Measurements from ENCODE around the gene ATXN2.

ATXN2 gene

GRCh38 chr12:111439657-111440151 lies 159.4 kb downstream of the ATXN2 start:
- DNase-seq (ENCODE audit: low read depth in 2 of 2), result no peak

GRCh38 chr12:111438481-111438880 lies 160.6 kb downstream of the ATXN2 start:
- DNase-seq (ENCODE audit: low read depth in 2 of 2), result no peak

- no peak for DNase-seq (ENCODE audit: low read depth in 2 of 2)
Measured at GRCh38 chr12:111437816-111438454, 161.2 kb downstream of the ATXN2 start.

DNA sequence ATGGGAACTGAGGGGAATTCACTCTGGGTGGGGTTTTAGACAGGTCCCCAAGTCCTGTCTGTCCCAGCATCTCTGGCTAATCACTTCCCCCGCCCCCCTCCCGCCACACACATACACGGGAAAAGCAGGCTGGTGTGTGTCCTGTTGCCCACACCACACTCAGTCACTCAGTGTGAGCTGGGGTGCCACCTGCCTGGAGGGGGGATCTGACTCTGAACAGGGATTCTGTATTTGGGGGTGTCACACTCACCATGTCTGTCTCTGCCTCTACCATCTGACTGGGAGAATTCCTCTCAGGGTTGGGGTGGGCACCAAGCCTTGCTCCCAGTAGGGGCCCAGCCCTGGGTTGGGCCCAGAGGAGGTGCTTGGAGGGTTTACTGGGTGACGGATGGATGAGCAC lies 162.3 kb downstream of the ATXN2 start:
- no peak for DNase-seq (ENCODE audit: low read depth in 2 of 2)

DNA sequence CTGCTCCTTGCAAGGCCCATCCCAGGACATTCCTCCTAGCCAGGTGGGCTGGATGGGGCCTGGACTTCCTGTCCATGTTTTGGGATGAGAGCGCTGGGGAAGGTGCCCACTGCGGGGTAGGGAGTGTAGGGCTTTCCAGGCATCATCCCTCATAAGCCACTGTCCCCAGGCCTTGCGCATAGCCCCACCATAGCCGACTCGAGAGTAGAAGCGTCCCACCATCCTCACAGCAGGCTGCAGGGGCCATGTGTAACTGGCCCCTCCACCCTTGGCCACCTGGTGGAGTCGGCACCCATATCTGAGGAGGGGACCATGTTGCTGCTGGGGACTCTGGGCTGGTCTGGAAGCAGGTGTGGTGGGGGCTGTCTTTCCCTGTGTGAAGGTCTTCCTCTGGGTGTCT lies 162.8 kb downstream of the ATXN2 start:
- no peak for DNase-seq (ENCODE audit: low read depth in 2 of 2)

DNA sequence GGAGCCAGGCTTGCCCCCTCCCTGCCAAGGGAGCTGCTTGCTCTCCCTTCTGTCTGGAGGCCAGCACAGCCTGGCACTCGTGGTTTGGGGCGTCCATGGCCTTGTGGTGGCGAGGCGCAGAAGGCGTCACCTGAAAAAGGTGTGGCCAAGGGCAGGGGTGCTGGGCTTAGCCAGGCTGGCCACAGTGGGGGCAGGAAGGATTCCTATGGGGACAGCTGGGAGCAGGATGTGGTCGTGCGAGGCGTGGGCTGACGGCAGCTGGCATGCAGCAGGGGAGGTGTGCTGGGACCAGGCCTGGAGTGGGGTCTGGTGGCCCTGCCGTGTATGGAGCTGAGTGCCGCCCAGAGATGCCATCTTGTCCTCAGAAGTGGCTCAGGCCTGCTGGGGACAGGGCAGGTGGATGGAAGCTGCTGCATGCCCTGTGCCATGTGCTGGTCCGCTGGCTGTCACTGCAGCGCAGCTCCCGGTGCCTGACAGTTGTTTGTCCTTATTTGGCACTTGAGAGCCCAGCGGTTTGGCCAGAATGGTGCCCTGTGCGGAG lies 163.4 kb downstream of the ATXN2 start:
- no peak for DNase-seq (ENCODE audit: low read depth in 2 of 2)

- DNase-seq (ENCODE audit: low read depth in 2 of 2), result peak; percentile 64 to 70
Measured at GRCh38 chr12:111434680-111435338, 164.3 kb downstream of the ATXN2 start.

DNA sequence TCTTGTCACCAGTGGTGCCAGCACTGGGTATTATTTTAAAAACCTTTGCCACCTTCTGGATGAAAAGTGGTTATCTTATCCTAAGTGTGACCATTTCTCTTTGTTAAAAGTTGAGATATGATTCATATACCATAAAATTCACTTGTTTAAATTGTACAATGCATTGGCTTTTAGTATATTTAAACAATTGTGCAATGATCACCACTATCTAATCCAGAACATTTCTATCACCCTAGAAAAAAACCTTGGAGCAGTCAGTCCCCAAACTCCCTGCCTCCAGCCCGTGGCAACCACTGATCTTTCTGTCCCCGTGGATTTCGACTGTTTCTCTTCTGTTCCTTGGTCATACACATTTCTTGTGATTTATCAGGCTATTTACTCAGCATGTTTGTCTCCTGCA lies 165.1 kb downstream of the ATXN2 start:
- DNase-seq (ENCODE audit: low read depth in 2 of 2), result no peak

- no peak for DNase-seq (ENCODE audit: low read depth in 2 of 2)
Measured at GRCh38 chr12:111431772-111432171, 167.3 kb downstream of the ATXN2 start.

DNA sequence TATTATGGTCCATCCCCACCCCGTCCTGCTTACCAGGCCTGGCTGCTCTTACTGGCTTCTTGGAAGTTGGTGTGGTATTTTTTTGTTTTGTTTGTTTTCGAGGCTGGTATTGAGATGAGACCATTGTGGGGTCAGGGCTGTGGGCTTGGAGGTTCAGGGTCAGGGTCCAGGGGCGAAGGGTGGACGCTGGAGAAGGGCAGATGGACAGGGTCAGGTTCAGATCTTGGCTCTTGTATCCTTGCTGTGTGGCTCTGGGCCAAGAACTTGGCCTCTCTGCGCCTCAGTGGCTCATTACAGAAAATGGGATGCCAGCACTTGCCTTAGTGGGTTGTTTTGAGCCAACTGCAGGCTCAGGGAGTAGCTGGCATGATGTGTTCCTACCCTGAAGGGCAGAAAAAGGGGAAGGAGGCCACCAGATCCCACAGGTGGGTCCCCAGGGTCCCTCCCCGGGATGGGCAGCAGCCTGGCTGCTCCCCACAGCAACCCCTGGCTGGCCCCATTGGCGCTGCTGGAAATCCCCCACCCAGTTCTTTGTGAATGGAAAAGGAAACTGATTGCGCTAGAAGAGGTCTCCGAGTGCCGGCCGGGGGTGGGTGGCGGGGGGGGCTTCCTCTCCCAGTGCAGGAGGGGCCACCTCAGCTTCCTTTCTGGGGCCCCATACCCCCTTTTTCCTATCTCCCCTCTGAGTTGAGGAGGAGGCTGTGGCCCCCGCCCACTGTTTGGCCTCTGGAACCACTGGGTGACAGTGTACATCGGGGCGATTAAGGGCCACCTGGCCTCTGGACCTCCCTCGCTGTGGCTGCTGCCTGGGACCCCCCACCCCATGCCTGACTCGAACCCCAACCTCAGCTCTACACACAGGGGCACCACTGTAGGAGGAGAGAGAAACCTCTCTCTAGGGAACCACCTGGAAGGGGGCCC lies 168.4 kb downstream of the ATXN2 start:
- peak in 1 of 2 donors; percentile 59 for DNase-seq (ENCODE audit: low read depth in 2 of 2)

GRCh38 chr12:111429828-111430432 lies 169.2 kb downstream of the ATXN2 start:
- DNase-seq (ENCODE audit: low read depth in 2 of 2), result peak in 1 of 2 donors; percentile 38

- DNase-seq (ENCODE audit: low read depth in 2 of 2), result no peak
Measured at GRCh38 chr12:111428728-111429175, 170.4 kb downstream of the ATXN2 start.

GRCh38 chr12:111428081-111428727 lies 170.9 kb downstream of the ATXN2 start:
- DNase-seq (ENCODE audit: low read depth in 2 of 2), result no peak

DNA sequence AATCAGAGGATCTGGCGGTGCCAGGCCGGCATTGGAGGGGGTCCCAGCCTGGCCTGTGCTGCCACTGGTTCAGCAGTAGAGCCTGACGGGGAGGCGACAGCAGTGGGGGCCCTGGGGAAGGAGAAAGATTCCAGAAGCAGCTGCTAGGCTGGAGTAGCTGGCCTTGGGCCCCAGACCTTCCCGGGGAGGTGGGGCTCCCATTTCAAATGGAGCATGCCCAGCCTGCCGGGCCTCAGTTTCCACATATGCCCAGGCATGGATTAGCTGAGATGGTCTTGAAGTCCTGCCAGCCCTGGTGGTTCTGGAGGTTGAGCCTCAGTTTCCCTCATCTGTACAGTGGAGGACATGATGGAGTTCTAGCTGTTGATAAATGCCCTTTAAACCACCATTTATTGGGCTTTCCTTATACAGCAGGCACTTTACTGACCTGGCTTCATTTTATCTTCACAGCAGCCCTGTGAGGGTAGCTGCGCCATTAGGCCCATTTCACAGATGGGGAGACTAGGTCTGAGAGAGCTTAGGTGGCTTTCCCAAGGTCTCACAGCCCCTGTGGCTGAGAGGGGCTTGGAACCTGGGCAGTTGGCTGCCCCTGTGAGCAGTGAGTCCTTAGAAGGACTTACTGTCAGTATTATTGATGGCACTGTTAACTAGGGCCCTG lies 171.6 kb downstream of the ATXN2 start:
- no peak for DNase-seq (ENCODE audit: low read depth in 2 of 2)

DNA sequence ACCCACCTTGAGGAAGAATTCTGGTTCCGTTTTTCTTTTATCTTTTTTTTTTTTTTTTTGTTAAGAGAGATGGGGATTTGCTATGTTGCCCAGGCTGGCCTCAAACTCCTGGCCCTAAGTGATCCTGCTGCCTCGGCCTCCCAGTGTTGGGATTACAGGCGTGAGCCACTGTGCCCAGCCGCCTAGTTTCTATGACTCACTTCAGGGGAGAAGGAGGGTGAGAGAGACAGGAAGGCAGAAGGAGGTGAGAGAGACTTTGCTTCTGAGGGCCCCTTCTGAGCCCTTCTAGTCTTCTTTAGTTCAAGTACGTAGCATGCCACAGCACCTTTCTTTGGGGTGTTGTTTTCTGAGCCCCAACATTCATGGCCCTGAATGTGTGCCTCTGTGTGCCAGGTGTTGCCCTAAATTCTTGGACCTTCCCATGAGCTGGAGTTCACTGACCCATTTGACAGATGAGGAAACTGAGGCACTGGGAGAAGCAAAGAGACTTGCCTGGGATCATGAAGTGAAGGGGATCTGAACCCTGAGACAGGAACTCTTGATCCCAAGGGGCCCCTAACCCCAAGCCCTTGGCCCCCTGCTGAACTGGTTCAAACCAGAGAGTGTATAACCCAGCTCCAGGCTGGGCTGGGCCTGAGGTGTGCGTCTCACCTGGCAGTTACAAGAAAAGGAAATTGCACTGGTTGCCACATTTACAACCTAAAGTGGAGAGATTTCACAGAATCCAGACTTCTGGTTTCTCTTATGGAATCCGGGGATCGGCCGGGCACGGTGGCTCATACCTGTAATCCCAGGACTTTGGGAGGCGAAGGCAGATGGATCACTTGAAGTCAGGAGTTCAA lies 172.6 kb downstream of the ATXN2 start:
- no peak for DNase-seq (ENCODE audit: low read depth in 2 of 2)

DNA sequence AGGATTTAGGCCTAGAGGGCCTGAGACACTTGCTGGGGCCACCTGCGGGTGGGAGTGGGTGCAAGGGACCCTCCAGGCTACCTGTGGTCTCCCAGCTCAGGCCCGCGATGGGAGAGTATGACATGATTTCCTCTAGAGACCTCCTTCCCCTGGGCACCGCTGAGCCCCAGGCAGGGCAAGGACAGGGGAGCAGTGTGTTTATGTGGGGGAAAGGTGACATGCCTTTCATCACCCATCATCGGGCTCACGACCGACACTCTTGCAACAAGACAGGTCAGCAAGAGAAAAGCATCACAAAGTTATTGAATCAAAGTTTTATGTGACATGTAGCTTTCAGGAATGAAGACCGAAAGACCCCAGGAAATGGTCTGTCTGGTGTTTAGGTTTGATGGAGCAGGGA lies 173.5 kb downstream of the ATXN2 start:
- no peak for DNase-seq (ENCODE audit: low read depth in 2 of 2)

GRCh38 chr12:111424793-111425251 lies 174.3 kb downstream of the ATXN2 start:
- no peak for DNase-seq (ENCODE audit: low read depth in 2 of 2)

- DNase-seq (ENCODE audit: low read depth in 2 of 2), result no peak
Measured at GRCh38 chr12:111424189-111424792, 174.8 kb downstream of the ATXN2 start.

- DNase-seq (ENCODE audit: low read depth in 2 of 2), result no peak
Measured at GRCh38 chr12:111420494-111420893, 178.6 kb downstream of the ATXN2 start.

Measured in stimulated activated CD4-positive, alpha-beta T cell treated with anti-CD3 and anti-CD28 coated beads, Interleukin-4, amount 100 ng/mL, for 48 hours (primary cell).